ENCODE data around the gene TBC1D3B. TPM values are rescaled to one million over a fixed set of nuclear protein-coding genes. Genes with fewer than 3 reads are reported as not detected.

The TBC1D3B gene
- total RNA-seq, 1 donor from 2014 or later = 8.4 TPM

GRCh38 chr17:36136036-36136435, 40.4 kb downstream of the TBC1D3B start:
- no peak overlapping the region for H3K4me3 Mint-ChIP-seq (ENCODE audit: unreplicated experiment)
- no peak for DNase-seq (ENCODE audit: low spot score)
- H3K4me1 Mint-ChIP-seq (ENCODE audit: low read depth) = peaks cover 20% of the 10 kb centered on the region
- H3K27ac Mint-ChIP-seq (ENCODE audit: unreplicated experiment) = no peak overlapping the region
- no peaks in the 10 kb centered on the region for H3K36me3 Mint-ChIP-seq (ENCODE audit: low read depth)
- no peaks in the 10 kb centered on the region for H3K9me3 Mint-ChIP-seq (ENCODE audit: low read depth)
- TF ChIP-seq, protein P1, sequence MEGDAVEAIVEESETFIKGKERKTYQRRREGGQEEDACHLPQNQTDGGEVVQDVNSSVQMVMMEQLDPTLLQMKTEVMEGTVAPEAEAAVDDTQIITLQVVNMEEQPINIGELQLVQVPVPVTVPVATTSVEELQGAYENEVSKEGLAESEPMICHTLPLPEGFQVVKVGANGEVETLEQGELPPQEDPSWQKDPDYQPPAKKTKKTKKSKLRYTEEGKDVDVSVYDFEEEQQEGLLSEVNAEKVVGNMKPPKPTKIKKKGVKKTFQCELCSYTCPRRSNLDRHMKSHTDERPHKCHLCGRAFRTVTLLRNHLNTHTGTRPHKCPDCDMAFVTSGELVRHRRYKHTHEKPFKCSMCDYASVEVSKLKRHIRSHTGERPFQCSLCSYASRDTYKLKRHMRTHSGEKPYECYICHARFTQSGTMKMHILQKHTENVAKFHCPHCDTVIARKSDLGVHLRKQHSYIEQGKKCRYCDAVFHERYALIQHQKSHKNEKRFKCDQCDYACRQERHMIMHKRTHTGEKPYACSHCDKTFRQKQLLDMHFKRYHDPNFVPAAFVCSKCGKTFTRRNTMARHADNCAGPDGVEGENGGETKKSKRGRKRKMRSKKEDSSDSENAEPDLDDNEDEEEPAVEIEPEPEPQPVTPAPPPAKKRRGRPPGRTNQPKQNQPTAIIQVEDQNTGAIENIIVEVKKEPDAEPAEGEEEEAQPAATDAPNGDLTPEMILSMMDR (IDR thresholded peaks at IDR 0.05) = no peak
- H3K27me3 Mint-ChIP-seq (ENCODE audit: low read depth) = peaks cover 17% of the 10 kb centered on the region

- peaks cover 12% of the 10 kb centered on the region for H3K27me3 Mint-ChIP-seq (ENCODE audit: low read depth)
- no peaks in the 10 kb centered on the region for H3K9me3 Mint-ChIP-seq (ENCODE audit: low read depth)
- no peaks in the 10 kb centered on the region for H3K36me3 Mint-ChIP-seq (ENCODE audit: low read depth)
- H3K4me3 Mint-ChIP-seq (ENCODE audit: unreplicated experiment) = no peak overlapping the region
- H3K27ac Mint-ChIP-seq (ENCODE audit: unreplicated experiment) = no peak overlapping the region
- peaks cover 20% of the 10 kb centered on the region for H3K4me1 Mint-ChIP-seq (ENCODE audit: low read depth)
- TF ChIP-seq, protein P1 (IDR thresholded peaks at IDR 0.05) = no peak
- DNase-seq (ENCODE audit: low spot score) = no peak
These were observed 41.0 kb downstream of the TBC1D3B start for GRCh38 chr17:36135465-36135864.

DNA sequence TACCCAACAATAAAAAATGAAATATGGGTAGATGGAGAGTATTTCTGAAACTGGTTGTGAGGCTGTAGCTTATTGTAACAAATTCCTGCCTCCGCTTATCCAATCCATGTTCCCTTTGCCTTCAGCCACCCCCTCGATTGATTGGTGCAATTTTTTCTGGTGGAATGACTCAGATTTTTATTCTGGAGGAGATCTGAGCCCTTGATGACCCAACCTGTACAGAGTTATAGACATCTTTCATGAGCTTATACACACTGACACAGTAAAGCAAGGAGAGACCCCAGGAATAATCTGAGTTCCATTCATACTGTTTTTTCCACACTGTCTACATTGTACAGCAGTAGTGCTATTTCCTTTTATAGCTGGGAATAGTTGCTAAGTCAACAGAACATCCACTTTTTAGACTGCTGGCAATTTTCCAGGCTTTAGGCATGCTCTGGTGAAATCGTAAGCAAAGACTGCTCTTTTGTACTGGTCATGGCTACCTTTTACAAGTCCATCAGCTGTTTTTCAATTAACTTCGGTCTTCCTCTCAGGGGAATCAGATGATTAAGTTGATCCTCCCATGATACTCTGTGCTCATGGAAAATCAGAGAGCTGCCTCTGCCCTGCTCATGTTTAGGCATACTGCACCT, 42.7 kb downstream of the TBC1D3B start:
- TF ChIP-seq, protein P1 (IDR thresholded peaks at IDR 0.05) = no peak
- no peak for DNase-seq (ENCODE audit: low spot score)
- Mint-ChIP-seq H3K4me1 (ENCODE audit: low read depth) (peaks cover 27% of the 10 kb centered on the region), H3K27ac (ENCODE audit: unreplicated experiment) (peak overlapping the region; percentile 19), H3K36me3 (ENCODE audit: low read depth) (no peaks in the 10 kb centered on the region), H3K27me3 (ENCODE audit: low read depth) (peaks cover 10% of the 10 kb centered on the region), H3K4me3 (ENCODE audit: unreplicated experiment) (no peak overlapping the region), H3K9me3 (ENCODE audit: low read depth) (no peaks in the 10 kb centered on the region)

DNA sequence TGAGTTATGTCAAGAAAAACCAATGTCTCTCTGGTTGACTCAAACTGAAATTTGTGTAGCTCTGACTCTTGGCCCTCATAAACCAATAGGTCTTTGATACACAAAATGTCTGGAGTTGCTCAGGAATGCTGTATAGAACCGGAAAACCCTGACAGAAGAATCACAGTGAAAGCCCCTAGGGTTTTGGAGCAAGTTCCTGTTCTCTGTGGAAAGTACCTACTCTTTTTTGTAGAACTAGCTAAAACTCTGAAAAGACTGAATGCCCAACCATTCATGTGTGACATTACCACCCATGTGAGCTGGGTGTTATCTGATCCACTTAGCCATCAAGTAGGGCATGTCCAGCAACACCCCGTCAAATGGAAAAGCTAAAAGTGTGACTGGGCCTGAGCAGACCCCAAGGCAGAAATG, 44.0 kb downstream of the TBC1D3B start:
- Mint-ChIP-seq H3K4me1 (ENCODE audit: low read depth) (peaks cover 35% of the 10 kb centered on the region), H3K36me3 (ENCODE audit: low read depth) (no peaks in the 10 kb centered on the region), H3K4me3 (ENCODE audit: unreplicated experiment) (no peak overlapping the region)

GRCh38 chr17:36131931-36132330, 44.5 kb downstream of the TBC1D3B start:
- peaks cover 3% of the 10 kb centered on the region for H3K27me3 Mint-ChIP-seq (ENCODE audit: low read depth)
- no peak for DNase-seq (ENCODE audit: low spot score)
- no peak overlapping the region for H3K4me3 Mint-ChIP-seq (ENCODE audit: unreplicated experiment)
- H3K4me1 Mint-ChIP-seq (ENCODE audit: low read depth) = peaks cover 35% of the 10 kb centered on the region
- TF ChIP-seq, protein P1 (IDR thresholded peaks at IDR 0.05) = no peak
- H3K9me3 Mint-ChIP-seq (ENCODE audit: low read depth) = no peaks in the 10 kb centered on the region
- no peaks in the 10 kb centered on the region for H3K36me3 Mint-ChIP-seq (ENCODE audit: low read depth)
- H3K27ac Mint-ChIP-seq (ENCODE audit: unreplicated experiment) = no peak overlapping the region

More for the DNA sequence above, 44.0 kb downstream of the TBC1D3B start:
- Mint-ChIP-seq H3K9me3 (ENCODE audit: low read depth) (no peaks in the 10 kb centered on the region), H3K27ac (ENCODE audit: unreplicated experiment) (no peak overlapping the region), H3K27me3 (ENCODE audit: low read depth) (peaks cover 8% of the 10 kb centered on the region)
- TF ChIP-seq, protein P1 (IDR thresholded peaks at IDR 0.05) = no peak
- no peak for DNase-seq (ENCODE audit: low spot score)
